Natural killer cell treated with Interleukin-12 subunit alpha and Interleukin-12 subunit beta and Interleukin-15 and Interleukin-18, amount 100 ng/mL, for 72 hours (primary cell): ENCODE results near the gene CXXC4. TPM values are rescaled to one million over a fixed set of nuclear protein-coding genes. Genes with fewer than 3 reads are reported as not detected.
A peak's percentile ranks its signal among the peaks of the same experiment; 100 is the strongest.

Experiments used
- ATAC-seq, 2 donors: fragments of 150-1000 bp; cut with Tn5 transposase in 1 of 2; sonication (Bioruptor Pico), chemical (Tn5 transposase) in 1 of 2; 2 replicates each; pipeline ENCODE4 v1.10.0; 2021
- DNase-seq: peaks from one replicate; pipeline ENCODE4 v3.0.0; 2022; ENCODE audit warnings: low spot score
- H3K27ac Mint-ChIP-seq, 2 donors: 1 replicate in 1 of 2; 2 replicates in 1 of 2; pipeline ENCODE4 v1.8.0; 2022; ENCODE audit warnings: mixed read lengths in 2 of 2, mild to moderate bottlenecking in 1 of 2, moderate library complexity in 1 of 2
- H3K27me3 Mint-ChIP-seq, 2 donors: 1 replicate in 1 of 2; 2 replicates in 1 of 2; pipeline ENCODE4 v1.8.0; 2022; ENCODE audit warnings: mixed read lengths in 2 of 2
- H3K36me3 Mint-ChIP-seq: one replicate; pipeline ENCODE4 v1.8.0; 2022; ENCODE audit warnings: mixed read lengths
- H3K4me1 Mint-ChIP-seq, 2 donors: 1 replicate in 1 of 2; 2 replicates in 1 of 2; pipeline ENCODE4 v1.8.0; 2022; ENCODE audit warnings: low read depth in 2 of 2, mixed read lengths in 2 of 2, mild to moderate bottlenecking in 1 of 2
- H3K4me3 Mint-ChIP-seq: one replicate; pipeline ENCODE4 v1.8.0; 2022; ENCODE audit warnings: mixed read lengths
- H3K9me3 Mint-ChIP-seq: 2 replicates; pipeline ENCODE4 v1.8.0; 2022; ENCODE audit warnings: mixed read lengths
- total RNA-seq, 2 donors: library from RNA; stranded (reverse); gene quantifications; one replicate each; pipeline ENCODE4 v1.2.3, GENCODE V29; 2022

Gene CXXC4
- total RNA-seq, result not detected

GRCh38 chr4:104494822-104495559 lies at the start of gene CXXC4:
Gene CXXC4 (minus strand): TSS chr4:104494894. CDS start chr4:104491802, 3,092 bp downstream.
- H3K4me1 Mint-ChIP-seq, result peaks cover 32 to 40% of the 10 kb centered on the region in 2 donors
- peak within 1 kb of the TSS; percentile 86 for H3K4me3 Mint-ChIP-seq
- no peaks in the 10 kb centered on the region for H3K9me3 Mint-ChIP-seq
- H3K27ac Mint-ChIP-seq, result peak within 1 kb of the TSS; percentile 3 to 59
- ATAC-seq (peak; percentile 58 to 66), DNase-seq (no peak)
- H3K36me3 Mint-ChIP-seq, result no peaks in the 10 kb centered on the region
- peaks cover 18 to 29% of the 10 kb centered on the region in 2 donors for H3K27me3 Mint-ChIP-seq

- Mint-ChIP-seq H3K27ac (no peak overlapping the region), H3K36me3 (no peaks in the 10 kb centered on the region), H3K9me3 (no peaks in the 10 kb centered on the region), H3K4me3 (no peak overlapping the region), H3K4me1 (no peaks in the 10 kb centered on the region), H3K27me3 (no peaks in the 10 kb centered on the region)
- DNase-seq (no peak), ATAC-seq (no peak)
Measured at GRCh38 chr4:104533156-104533555, 38.5 kb upstream of the CXXC4 start.

GRCh38 chr4:104532677-104533076 lies 38.0 kb upstream of the CXXC4 start:
- H3K36me3 Mint-ChIP-seq, result peaks cover 3% of the 10 kb centered on the region
- H3K4me1 Mint-ChIP-seq, result no peaks in the 10 kb centered on the region
- H3K4me3 Mint-ChIP-seq, result no peak overlapping the region
- DNase-seq, result no peak
- no peak overlapping the region for H3K27ac Mint-ChIP-seq
- peaks cover 4% of the 10 kb centered on the region for H3K9me3 Mint-ChIP-seq
- peaks cover 0 to 4% of the 10 kb centered on the region in 2 donors for H3K27me3 Mint-ChIP-seq
- no peak for ATAC-seq

DNA sequence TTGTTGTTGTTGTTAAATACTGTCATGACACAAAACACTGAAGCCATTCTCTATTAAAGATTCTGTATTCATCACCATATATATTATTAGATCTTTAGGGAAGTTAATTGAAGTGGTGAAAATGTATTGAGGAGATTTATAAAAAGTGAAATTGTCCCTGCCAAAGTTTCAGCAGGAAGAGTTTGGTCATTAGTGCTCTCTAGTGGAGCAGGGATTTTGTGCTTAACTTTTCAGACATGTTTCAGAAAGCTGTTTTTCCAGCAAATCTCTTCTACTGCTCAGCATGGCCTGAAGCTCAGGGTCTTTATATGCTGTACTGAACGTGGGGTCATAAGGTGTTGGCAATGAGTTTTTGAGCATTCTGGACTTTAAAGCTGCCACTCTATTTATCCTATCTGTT lies 36.7 kb upstream of the CXXC4 start:
- Mint-ChIP-seq H3K27me3 (peaks cover 0 to 10% of the 10 kb centered on the region in 2 donors), H3K9me3 (peaks cover 11% of the 10 kb centered on the region), H3K4me1 (no peaks in the 10 kb centered on the region), H3K36me3 (peaks cover 4% of the 10 kb centered on the region), H3K4me3 (no peak overlapping the region), H3K27ac (no peak overlapping the region)
- ATAC-seq, result no peak
- DNase-seq, result no peak

GRCh38 chr4:104530426-104530825 lies 35.7 kb upstream of the CXXC4 start:
- no peaks in the 10 kb centered on the region for H3K4me1 Mint-ChIP-seq
- H3K27me3 Mint-ChIP-seq, result peaks cover 0 to 10% of the 10 kb centered on the region in 2 donors
- DNase-seq (no peak), ATAC-seq (no peak)
- peaks cover 4% of the 10 kb centered on the region for H3K36me3 Mint-ChIP-seq
- no peak overlapping the region for H3K27ac Mint-ChIP-seq
- H3K9me3 Mint-ChIP-seq, result peaks cover 11% of the 10 kb centered on the region
- H3K4me3 Mint-ChIP-seq, result no peak overlapping the region

- Mint-ChIP-seq H3K36me3 (peaks cover 4% of the 10 kb centered on the region), H3K9me3 (peaks cover 11% of the 10 kb centered on the region), H3K4me1 (no peaks in the 10 kb centered on the region), H3K27me3 (peaks cover 0 to 10% of the 10 kb centered on the region in 2 donors), H3K27ac (no peak overlapping the region), H3K4me3 (no peak overlapping the region)
- ATAC-seq (no peak), DNase-seq (no peak)
Measured at GRCh38 chr4:104524591-104524990, 29.9 kb upstream of the CXXC4 start.

DNA sequence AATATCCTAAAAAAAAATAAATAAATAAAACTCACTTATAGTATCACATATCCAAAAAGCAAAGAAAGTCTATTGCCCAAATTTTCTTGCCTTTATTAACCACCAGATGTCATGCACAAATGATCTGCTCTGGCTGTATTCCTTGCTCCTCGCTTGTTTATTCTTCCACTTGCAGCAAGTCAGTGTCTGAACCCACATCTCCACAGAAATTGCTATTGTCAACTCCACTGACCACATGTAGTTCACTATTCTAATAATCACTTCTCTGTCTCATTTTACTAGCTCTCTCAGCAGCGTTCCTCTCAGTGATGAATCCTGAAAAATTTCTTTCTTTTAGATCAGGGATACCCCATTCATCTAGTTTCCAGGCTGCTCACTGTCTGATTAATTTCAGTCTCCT lies 29.3 kb upstream of the CXXC4 start:
- H3K9me3 Mint-ChIP-seq, result peaks cover 13% of the 10 kb centered on the region
- H3K27ac Mint-ChIP-seq, result no peak overlapping the region
- H3K4me1 Mint-ChIP-seq, result no peaks in the 10 kb centered on the region
- DNase-seq (no peak), ATAC-seq (no peak)
- peaks cover 0 to 10% of the 10 kb centered on the region in 2 donors for H3K27me3 Mint-ChIP-seq
- H3K36me3 Mint-ChIP-seq, result peaks cover 4% of the 10 kb centered on the region
- no peak overlapping the region for H3K4me3 Mint-ChIP-seq

DNA sequence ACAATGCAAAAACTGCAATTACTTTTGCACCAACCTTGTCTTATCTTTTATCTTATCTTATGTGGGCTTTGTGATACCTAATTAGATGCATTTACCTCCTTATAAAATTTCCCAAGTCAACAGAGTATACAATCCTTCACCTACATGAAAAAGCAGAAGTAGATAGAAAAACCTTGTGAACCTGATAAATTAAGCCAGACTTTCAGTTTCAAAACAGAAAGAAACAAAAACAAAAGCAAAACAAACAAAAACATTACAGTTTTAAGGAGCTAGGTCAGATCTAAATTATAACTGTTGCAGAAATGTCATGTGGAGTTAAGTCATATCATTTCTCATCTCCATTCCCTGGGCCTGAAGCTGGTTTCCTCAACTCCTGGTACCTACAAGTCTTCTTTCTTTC lies 24.9 kb upstream of the CXXC4 start:
- H3K27me3 Mint-ChIP-seq, result no peaks in the 10 kb centered on the region
- DNase-seq, result no peak
- H3K4me1 Mint-ChIP-seq, result no peaks in the 10 kb centered on the region
- H3K9me3 Mint-ChIP-seq, result peaks cover 3% of the 10 kb centered on the region
- H3K36me3 Mint-ChIP-seq, result no peaks in the 10 kb centered on the region
- H3K4me3 Mint-ChIP-seq, result no peak overlapping the region
- ATAC-seq, result no peak
- no peak overlapping the region for H3K27ac Mint-ChIP-seq

DNA sequence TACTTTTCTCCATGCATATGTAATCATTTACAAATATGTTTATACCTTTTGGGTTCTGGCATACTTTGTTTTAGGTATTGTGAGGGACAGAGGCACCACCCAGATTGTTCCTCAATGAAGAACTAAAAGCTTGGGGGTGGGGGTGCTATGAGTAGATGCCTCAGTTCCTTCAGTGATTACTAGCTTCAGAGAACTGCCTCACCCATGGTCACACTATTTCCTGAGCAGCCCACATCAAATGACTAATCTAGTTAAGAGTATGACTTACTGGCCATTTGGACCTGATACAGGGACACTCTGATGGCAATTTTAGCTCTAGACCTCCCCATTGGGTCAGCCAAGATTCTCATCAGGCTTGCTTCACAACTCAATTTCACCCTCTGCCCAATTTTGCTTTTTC lies 22.2 kb upstream of the CXXC4 start:
- Mint-ChIP-seq H3K27ac (no peak overlapping the region), H3K4me1 (no peaks in the 10 kb centered on the region), H3K9me3 (peaks cover 3% of the 10 kb centered on the region), H3K36me3 (no peaks in the 10 kb centered on the region), H3K4me3 (no peak overlapping the region), H3K27me3 (no peaks in the 10 kb centered on the region)
- DNase-seq (no peak), ATAC-seq (no peak)

- no peak for DNase-seq
- no peaks in the 10 kb centered on the region for H3K4me1 Mint-ChIP-seq
- H3K27me3 Mint-ChIP-seq, result peaks cover 6 to 9% of the 10 kb centered on the region in 2 donors
- no peak for ATAC-seq
- H3K9me3 Mint-ChIP-seq, result no peaks in the 10 kb centered on the region
- no peak overlapping the region for H3K27ac Mint-ChIP-seq
- no peak overlapping the region for H3K4me3 Mint-ChIP-seq
- H3K36me3 Mint-ChIP-seq, result no peaks in the 10 kb centered on the region
Measured at GRCh38 chr4:104508224-104508623, 13.5 kb upstream of the CXXC4 start.

DNA sequence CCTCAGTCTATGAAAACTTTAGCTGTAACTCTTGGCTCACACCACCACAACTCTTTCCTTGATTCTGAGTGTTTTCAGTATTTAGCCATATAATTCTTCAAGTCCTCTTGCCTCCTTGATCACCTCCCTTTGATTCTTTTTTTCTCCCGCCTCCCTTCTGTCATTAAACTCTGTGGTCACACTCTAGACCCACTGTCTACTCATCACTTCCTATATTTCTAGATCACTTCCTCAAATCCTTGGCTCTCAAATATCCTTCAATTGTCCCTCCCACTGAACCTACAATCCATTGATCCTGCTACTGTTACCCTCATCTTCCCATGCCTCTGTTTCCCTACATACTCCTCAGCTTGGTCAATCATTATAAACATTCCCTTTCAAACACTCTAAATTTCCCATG lies 12.4 kb upstream of the CXXC4 start:
- ATAC-seq (no peak), DNase-seq (no peak)
- Mint-ChIP-seq H3K9me3 (no peaks in the 10 kb centered on the region), H3K27me3 (peaks cover 7 to 12% of the 10 kb centered on the region in 2 donors), H3K4me1 (no peaks in the 10 kb centered on the region), H3K4me3 (no peak overlapping the region), H3K36me3 (no peaks in the 10 kb centered on the region), H3K27ac (no peak overlapping the region)

DNA sequence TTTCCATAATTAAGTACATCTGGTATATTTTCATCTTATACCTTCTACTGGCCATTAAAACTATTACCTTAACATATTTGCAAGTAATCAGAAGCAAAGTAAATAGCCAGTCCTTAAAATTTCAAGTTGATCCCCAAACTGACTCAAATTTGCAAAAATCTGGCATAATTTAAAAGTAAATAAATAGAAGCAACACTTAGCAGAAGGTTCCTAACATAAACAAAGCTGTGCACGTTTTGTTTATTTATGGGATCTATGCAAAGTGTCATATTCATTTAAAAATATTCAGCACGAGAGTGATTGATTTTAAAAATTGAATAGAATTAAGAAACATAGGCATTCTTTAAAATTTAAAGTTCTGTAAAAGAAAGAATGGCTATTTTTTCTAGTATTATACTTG lies 9.8 kb upstream of the CXXC4 start:
- DNase-seq (no peak), ATAC-seq (no peak)
- Mint-ChIP-seq H3K27ac (no peak overlapping the region), H3K9me3 (no peaks in the 10 kb centered on the region), H3K4me3 (no peak overlapping the region), H3K36me3 (no peaks in the 10 kb centered on the region), H3K4me1 (no peaks in the 10 kb centered on the region), H3K27me3 (peaks cover 13 to 22% of the 10 kb centered on the region in 2 donors)

- Mint-ChIP-seq H3K9me3 (no peaks in the 10 kb centered on the region), H3K4me1 (no peaks in the 10 kb centered on the region), H3K36me3 (no peaks in the 10 kb centered on the region), H3K4me3 (no peak overlapping the region), H3K27ac (no peak overlapping the region), H3K27me3 (peaks cover 17 to 22% of the 10 kb centered on the region in 2 donors)
- DNase-seq, result no peak
- ATAC-seq, result no peak
Measured at GRCh38 chr4:104502471-104502870, 7.8 kb upstream of the CXXC4 start.

GRCh38 chr4:104501290-104501689 lies 6.6 kb upstream of the CXXC4 start:
- ATAC-seq, result no peak
- Mint-ChIP-seq H3K27me3 (peaks cover 17 to 22% of the 10 kb centered on the region in 2 donors), H3K27ac (no peak overlapping the region), H3K4me3 (no peak overlapping the region), H3K9me3 (no peaks in the 10 kb centered on the region), H3K4me1 (no peaks in the 10 kb centered on the region), H3K36me3 (no peaks in the 10 kb centered on the region)
- no peak for DNase-seq

DNA sequence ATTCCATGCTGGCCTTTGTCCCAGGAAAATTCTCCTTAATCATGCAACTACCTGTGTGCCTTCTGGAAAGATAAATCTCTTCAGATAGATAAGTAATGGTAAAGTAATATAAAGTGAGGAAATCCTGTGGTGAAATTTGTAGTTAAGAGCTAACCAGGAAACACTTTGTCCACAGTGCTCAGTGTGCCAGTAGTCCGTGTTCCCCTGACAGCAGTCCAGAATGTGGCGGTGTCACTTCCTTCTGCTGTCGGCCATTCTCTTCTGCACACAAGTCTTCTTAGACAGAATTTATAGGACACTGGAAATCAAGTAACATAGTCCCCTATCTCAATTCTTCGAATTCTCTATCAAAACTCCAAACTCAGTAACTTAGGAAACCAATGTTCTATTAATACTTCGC lies 5.7 kb upstream of the CXXC4 start:
- no peak overlapping the region for H3K27ac Mint-ChIP-seq
- no peaks in the 10 kb centered on the region for H3K36me3 Mint-ChIP-seq
- ATAC-seq, result no peak
- H3K9me3 Mint-ChIP-seq, result no peaks in the 10 kb centered on the region
- H3K4me3 Mint-ChIP-seq, result no peak overlapping the region
- no peak for DNase-seq
- peaks cover 3 to 4% of the 10 kb centered on the region in 2 donors for H3K4me1 Mint-ChIP-seq
- H3K27me3 Mint-ChIP-seq, result peaks cover 15 to 22% of the 10 kb centered on the region in 2 donors
